ENCODE results near the gene IL17RA. TPM values are rescaled to one million over a fixed set of nuclear protein-coding genes. Genes with fewer than 3 reads are reported as not detected.

The IL17RA gene
- total RNA-seq, 2 experiments from 2014 or later, result 13.3 to 16.6 TPM

DNA sequence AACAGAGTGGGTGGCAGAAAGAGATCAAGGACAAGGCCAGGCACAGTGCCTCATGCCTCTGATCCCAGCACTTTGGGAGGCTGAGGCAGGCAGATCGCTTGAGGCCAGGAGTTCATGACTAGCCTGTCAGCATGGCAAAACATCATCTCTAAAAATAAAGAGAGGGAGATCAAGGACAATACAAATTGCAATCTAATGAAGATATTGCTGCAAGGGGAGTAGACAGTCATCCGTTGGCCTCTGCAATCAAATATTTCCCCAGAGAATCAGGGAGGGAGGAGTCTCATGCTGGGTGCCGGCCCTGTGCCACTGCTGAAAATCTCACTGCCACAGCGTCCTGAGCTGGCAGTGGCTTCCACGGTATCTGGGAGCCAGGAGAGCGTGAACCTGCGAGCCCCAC, 19.4 kb upstream of the IL17RA start:
- Mint-ChIP-seq H3K9me3 (no peaks in the 10 kb centered on the region), H3K4me3 (no peak overlapping the region), H3K27me3 (no peaks in the 10 kb centered on the region), H3K27ac (no peak overlapping the region), H3K4me1 (peaks cover 9% of the 10 kb centered on the region), H3K36me3 (no peaks in the 10 kb centered on the region)
- no peak for DNase-seq

GRCh38 chr22:17072877-17073276, 11.9 kb upstream of the IL17RA start:
- Mint-ChIP-seq H3K4me3 (no peak overlapping the region), H3K27me3 (no peaks in the 10 kb centered on the region), H3K4me1 (peaks cover 17% of the 10 kb centered on the region), H3K27ac (no peak overlapping the region), H3K9me3 (peaks cover 1% of the 10 kb centered on the region), H3K36me3 (no peaks in the 10 kb centered on the region)
- DNase-seq, result no peak

GRCh38 chr22:17074648-17075002, 10.2 kb upstream of the IL17RA start:
- no peak overlapping the region for H3K27ac Mint-ChIP-seq
- no peaks in the 10 kb centered on the region for H3K27me3 Mint-ChIP-seq
- H3K4me1 Mint-ChIP-seq, result peaks cover 19% of the 10 kb centered on the region

GRCh38 chr22:17077255-17077654, 7.5 kb upstream of the IL17RA start:
- Mint-ChIP-seq H3K27ac (no peak overlapping the region), H3K4me3 (no peak overlapping the region), H3K27me3 (no peaks in the 10 kb centered on the region), H3K9me3 (peaks cover 1% of the 10 kb centered on the region), H3K4me1 (peaks cover 22% of the 10 kb centered on the region), H3K36me3 (no peaks in the 10 kb centered on the region)
- no peak for DNase-seq

More at GRCh38 chr22:17074648-17075002, 10.2 kb upstream of the IL17RA start:
- H3K4me3 Mint-ChIP-seq, result no peak overlapping the region
- DNase-seq, result no peak
- H3K36me3 Mint-ChIP-seq, result no peaks in the 10 kb centered on the region
- H3K9me3 Mint-ChIP-seq, result peaks cover 1% of the 10 kb centered on the region

- no peak overlapping the region for H3K4me3 Mint-ChIP-seq
- no peak for DNase-seq
- H3K9me3 Mint-ChIP-seq, result no peaks in the 10 kb centered on the region
- H3K36me3 Mint-ChIP-seq, result no peaks in the 10 kb centered on the region
- peaks cover 27% of the 10 kb centered on the region for H3K4me1 Mint-ChIP-seq
- no peaks in the 10 kb centered on the region for H3K27me3 Mint-ChIP-seq
- H3K27ac Mint-ChIP-seq, result no peak overlapping the region
These were observed 5.2 kb upstream of the IL17RA start for GRCh38 chr22:17079572-17079971.

- Mint-ChIP-seq H3K9me3 (no peaks in the 10 kb centered on the region), H3K27me3 (no peaks in the 10 kb centered on the region), H3K36me3 (peaks cover 8% of the 10 kb centered on the region), H3K4me1 (peaks cover 35% of the 10 kb centered on the region), H3K4me3 (peak overlapping the region; percentile 52), H3K27ac (no peak overlapping the region)
- DNase-seq, result no peak
These were observed 1.5 kb upstream of the IL17RA start for GRCh38 chr22:17083255-17083654.

- peaks cover 11% of the 10 kb centered on the region for H3K36me3 Mint-ChIP-seq
- no peak overlapping the region for H3K27ac Mint-ChIP-seq
- H3K9me3 Mint-ChIP-seq, result no peaks in the 10 kb centered on the region
- DNase-seq, result no peak
- H3K27me3 Mint-ChIP-seq, result no peaks in the 10 kb centered on the region
- H3K4me1 Mint-ChIP-seq, result peaks cover 38% of the 10 kb centered on the region
- H3K4me3 Mint-ChIP-seq, result peak overlapping the region; percentile 84
These were observed 874 bp upstream of the IL17RA start for GRCh38 chr22:17083811-17084441.

DNA sequence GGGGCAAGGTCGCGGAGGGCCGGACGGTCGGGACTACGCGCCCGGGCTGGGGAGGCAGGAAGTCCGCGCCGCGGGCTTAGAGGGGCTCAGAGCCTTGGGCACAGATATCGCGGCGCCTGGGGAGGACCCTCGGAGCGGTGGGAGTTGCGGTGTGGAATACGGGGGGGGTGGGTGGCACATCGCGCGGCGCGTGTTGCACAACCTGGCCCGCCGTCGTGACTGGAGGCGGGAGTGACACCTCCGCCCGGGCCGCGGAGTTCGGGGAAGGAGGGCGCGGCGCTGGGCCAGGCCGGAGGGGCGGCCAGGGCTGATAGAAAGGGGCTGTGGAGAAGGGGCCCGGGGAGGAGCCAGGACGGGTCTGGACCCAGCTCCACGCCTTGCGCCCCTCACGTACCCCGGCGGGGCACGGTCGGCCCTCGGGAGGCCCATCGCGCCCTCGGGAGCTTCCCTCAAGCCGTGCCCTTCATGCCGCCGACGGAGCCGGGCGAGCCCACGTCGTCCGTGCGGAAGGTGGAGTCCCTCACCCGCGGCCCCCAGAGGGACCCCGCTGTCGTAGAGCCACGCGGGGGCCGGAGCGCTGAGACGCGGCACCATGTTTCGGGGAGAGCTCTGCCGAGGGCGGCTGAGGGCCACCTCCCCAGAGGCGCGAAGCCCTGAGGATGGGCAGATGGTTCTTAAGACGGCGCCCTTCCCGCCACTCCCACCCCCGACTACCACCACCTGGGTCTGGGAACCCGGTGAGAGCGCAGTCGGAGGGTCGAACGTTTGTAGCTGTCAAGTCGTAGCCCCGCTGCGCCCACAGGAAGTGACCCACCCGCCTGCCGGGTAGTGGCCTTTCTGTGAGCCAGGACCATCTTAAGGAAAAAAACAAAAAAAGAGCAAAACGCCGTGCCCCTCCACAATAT, 729 bp downstream of the IL17RA start:
- H3K9me3 Mint-ChIP-seq, result no peaks in the 10 kb centered on the region
- peak overlapping the region; percentile 84 for H3K4me3 Mint-ChIP-seq
- H3K27me3 Mint-ChIP-seq, result no peaks in the 10 kb centered on the region
- H3K36me3 Mint-ChIP-seq, result peaks cover 15% of the 10 kb centered on the region
- H3K27ac Mint-ChIP-seq, result peak overlapping the region; percentile 78
- DNase-seq, result peak; percentile 31
- H3K4me1 Mint-ChIP-seq, result peaks cover 47% of the 10 kb centered on the region

DNA sequence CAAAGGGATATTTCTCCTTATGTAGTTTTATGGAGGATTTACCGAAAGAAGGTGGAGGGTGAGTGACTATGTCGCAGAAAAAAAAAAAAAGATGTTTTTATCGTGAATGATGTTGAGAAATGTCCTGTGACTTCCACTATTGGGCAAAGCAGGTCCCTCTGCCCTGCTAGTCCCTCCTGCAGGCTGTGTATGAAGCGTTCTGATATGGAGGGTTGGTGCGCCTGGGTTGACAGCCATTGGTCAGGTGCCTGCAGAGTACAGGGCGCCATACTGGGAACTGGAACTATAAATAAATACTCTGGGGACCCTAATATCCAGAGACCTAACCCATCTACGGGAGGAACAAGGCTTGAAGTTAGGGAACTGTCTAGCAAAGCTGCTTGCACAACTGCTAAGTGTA, 1.5 kb downstream of the IL17RA start:
- Mint-ChIP-seq H3K27me3 (no peaks in the 10 kb centered on the region), H3K4me1 (peaks cover 52% of the 10 kb centered on the region), H3K27ac (peak overlapping the region; percentile 78), H3K4me3 (peak overlapping the region; percentile 84), H3K9me3 (no peaks in the 10 kb centered on the region), H3K36me3 (peaks cover 16% of the 10 kb centered on the region)
- peak; percentile 29 for DNase-seq

- peaks cover 16% of the 10 kb centered on the region for H3K36me3 Mint-ChIP-seq
- no peaks in the 10 kb centered on the region for H3K27me3 Mint-ChIP-seq
- peak overlapping the region; percentile 84 for H3K27ac Mint-ChIP-seq
- H3K4me1 Mint-ChIP-seq, result peaks cover 58% of the 10 kb centered on the region
- no peaks in the 10 kb centered on the region for H3K9me3 Mint-ChIP-seq
- DNase-seq, result no peak
- peak overlapping the region; percentile 84 for H3K4me3 Mint-ChIP-seq
These were observed 2.1 kb downstream of the IL17RA start for GRCh38 chr22:17086788-17087497.

DNA sequence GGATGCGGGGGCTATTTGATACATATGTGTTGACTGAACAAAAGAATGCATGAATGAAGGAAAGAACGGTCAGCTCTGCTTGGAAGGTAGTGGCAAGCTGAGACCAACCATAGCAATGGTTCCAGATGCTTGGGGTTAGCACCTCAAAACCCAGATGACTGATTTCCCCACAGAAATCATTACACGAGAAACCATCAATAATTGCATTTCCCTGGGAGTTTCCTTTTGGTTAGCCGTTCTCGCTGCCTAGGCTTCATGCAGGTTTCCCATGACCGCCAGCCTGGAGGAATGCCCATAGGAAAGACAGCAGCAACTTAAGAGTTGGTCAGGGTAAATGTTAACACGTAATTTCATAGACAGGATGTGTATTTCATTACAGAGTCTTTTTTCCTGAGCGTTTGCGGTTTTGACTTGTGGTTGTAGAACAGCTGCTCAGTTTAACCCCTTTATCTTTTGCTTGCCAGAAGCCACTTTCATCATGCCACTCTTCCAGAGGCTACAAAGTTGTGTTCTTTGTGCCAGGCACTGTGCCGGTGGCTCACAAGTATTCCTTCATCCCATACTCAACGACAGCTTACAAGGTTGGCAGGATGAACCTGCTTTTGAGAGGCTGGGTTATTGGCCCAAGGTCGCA, 2.8 kb downstream of the IL17RA start:
- H3K4me3 Mint-ChIP-seq, result peak overlapping the region; percentile 84
- H3K36me3 Mint-ChIP-seq, result peaks cover 16% of the 10 kb centered on the region
- no peaks in the 10 kb centered on the region for H3K27me3 Mint-ChIP-seq
- peak overlapping the region; percentile 84 for H3K27ac Mint-ChIP-seq
- H3K9me3 Mint-ChIP-seq, result no peaks in the 10 kb centered on the region
- H3K4me1 Mint-ChIP-seq, result peaks cover 65% of the 10 kb centered on the region
- DNase-seq, result peak; percentile 63

GRCh38 chr22:17090550-17090949, 5.8 kb downstream of the IL17RA start:
- Mint-ChIP-seq H3K4me1 (peaks cover 81% of the 10 kb centered on the region), H3K27ac (no peak overlapping the region), H3K36me3 (peaks cover 16% of the 10 kb centered on the region), H3K27me3 (no peaks in the 10 kb centered on the region), H3K9me3 (no peaks in the 10 kb centered on the region), H3K4me3 (no peak overlapping the region)
- DNase-seq, result no peak

GRCh38 chr22:17091851-17092250, 7.1 kb downstream of the IL17RA start:
- Mint-ChIP-seq H3K27me3 (no peaks in the 10 kb centered on the region), H3K4me3 (no peak overlapping the region), H3K9me3 (no peaks in the 10 kb centered on the region), H3K27ac (no peak overlapping the region), H3K36me3 (peaks cover 10% of the 10 kb centered on the region), H3K4me1 (peaks cover 79% of the 10 kb centered on the region)
- DNase-seq, result no peak

GRCh38 chr22:17093081-17093480, 8.3 kb downstream of the IL17RA start:
- H3K4me3 Mint-ChIP-seq, result no peak overlapping the region
- H3K4me1 Mint-ChIP-seq, result peaks cover 78% of the 10 kb centered on the region
- H3K9me3 Mint-ChIP-seq, result no peaks in the 10 kb centered on the region
- H3K36me3 Mint-ChIP-seq, result peaks cover 13% of the 10 kb centered on the region
- H3K27ac Mint-ChIP-seq, result no peak overlapping the region
- H3K27me3 Mint-ChIP-seq, result no peaks in the 10 kb centered on the region
- no peak for DNase-seq

- no peak for DNase-seq
- no peak overlapping the region for H3K27ac Mint-ChIP-seq
- no peaks in the 10 kb centered on the region for H3K27me3 Mint-ChIP-seq
- no peaks in the 10 kb centered on the region for H3K9me3 Mint-ChIP-seq
- H3K36me3 Mint-ChIP-seq, result peaks cover 22% of the 10 kb centered on the region
- peaks cover 82% of the 10 kb centered on the region for H3K4me1 Mint-ChIP-seq
- H3K4me3 Mint-ChIP-seq, result no peak overlapping the region
These were observed 10.7 kb downstream of the IL17RA start for GRCh38 chr22:17095538-17095937.

All from activated naive CD8-positive, alpha-beta T cell treated with anti-CD3 and anti-CD28 coated beads for 36 hours (primary cell).